ENCODE measurements around the gene DARS1. TPM values are rescaled to one million over a fixed set of nuclear protein-coding genes. Genes with fewer than 3 reads are reported as not detected.

The DARS1 gene
- polyA plus RNA-seq, 1 donor (not counting 4 experiments of a cell fraction or from before 2014, with no cell fraction given): 129 TPM

DNA sequence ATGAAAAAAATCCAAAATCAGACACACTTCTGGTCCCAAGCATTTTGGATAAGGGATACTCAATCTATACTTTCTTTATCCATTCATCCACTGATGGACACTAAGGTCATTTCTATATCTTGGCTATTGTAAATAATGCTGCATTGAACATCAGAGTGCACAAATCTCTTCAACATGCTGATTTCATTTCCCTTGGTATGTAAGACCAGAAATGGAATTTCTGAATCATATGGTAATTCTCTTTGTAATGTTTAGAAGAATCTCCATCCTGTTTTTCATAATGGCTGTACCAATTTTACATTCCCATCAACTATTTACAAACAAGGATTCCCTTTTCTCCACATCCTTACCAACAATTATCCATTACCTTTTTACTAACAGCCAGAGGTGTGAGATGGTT, 75.5 kb downstream of the DARS1 start:
- dilution Hi-C loops (cut with MboI; ENCODE audit: extremely low pct_ligation_motif_present, low sequenced_read_pairs): no loop called here

DNA sequence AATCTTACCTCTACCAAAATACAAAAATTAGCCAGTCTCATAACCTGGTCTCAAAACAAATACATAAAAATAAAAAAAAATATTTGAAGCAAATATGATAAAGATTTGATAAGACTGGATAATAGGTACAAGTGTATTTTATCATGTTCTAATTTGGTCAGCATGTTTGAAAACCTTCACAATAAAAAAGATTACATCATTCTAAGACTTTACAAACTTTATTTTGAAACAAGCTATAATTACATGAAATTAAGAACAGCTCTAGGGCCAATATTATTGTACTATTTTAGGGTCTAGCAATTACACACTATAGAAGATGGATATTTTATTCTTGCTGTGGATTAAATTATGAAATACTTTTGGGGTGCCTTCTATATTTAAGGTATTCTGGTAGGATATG, 79.7 kb downstream of the DARS1 start:
- Histone ChIP-seq H3K4me3 (ENCODE audit: control insufficient read depth in 2 of 3, extremely low read depth in 1 of 3, insufficient read depth in 2 of 3, low read depth in 1 of 3, low read length in 3 of 3) (no peak overlapping the region), H4K20me1 (ENCODE audit: control insufficient read depth, extremely low read depth, insufficient read depth, low read length) (no peaks in the 10 kb centered on the region), H3K36me3 (ENCODE audit: control insufficient read depth in 2 of 2, extremely low read depth in 1 of 2, insufficient read depth in 2 of 2, low read length in 2 of 2) (peaks cover 0 to under 1% of the 10 kb centered on the region in 2 experiments), H2AFZ (ENCODE audit: control insufficient read depth, low read length) (no peak overlapping the region), H3K4me1 (ENCODE audit: control insufficient read depth, extremely low read depth, insufficient read depth, low read length) (no peaks in the 10 kb centered on the region), H3K9me1 (ENCODE audit: control insufficient read depth, extremely low read depth, insufficient read depth, low read length) (no peaks in the 10 kb centered on the region), H3K9me3 (ENCODE audit: control insufficient read depth, low read depth, low read length) (no peaks in the 10 kb centered on the region), H3K27me3 (ENCODE audit: control insufficient read depth, extremely low read depth, insufficient read depth, low read length) (no peaks in the 10 kb centered on the region), H3K9ac (ENCODE audit: control insufficient read depth, extremely low read depth, insufficient read depth, low read length) (no peak overlapping the region), H3K79me2 (ENCODE audit: control insufficient read depth, insufficient read depth, low read length) (no peaks in the 10 kb centered on the region), H3K27ac (ENCODE audit: control insufficient read depth, insufficient read depth, low read length) (no peak overlapping the region), H3K4me2 (ENCODE audit: control insufficient read depth, extremely low read depth, insufficient read depth, low read depth, low read length) (no peak overlapping the region)
- dilution Hi-C loops (cut with MboI; ENCODE audit: extremely low pct_ligation_motif_present, low sequenced_read_pairs): no loop called here
- DNase-seq (ENCODE audit: low read depth, low spot score): no peak
- no peak for FAIRE-seq
- no peak for TF ChIP-seq EZH2 (IDR thresholded peaks at IDR 0.05; ENCODE audit: low read length)
- TF ChIP-seq, protein P1, sequence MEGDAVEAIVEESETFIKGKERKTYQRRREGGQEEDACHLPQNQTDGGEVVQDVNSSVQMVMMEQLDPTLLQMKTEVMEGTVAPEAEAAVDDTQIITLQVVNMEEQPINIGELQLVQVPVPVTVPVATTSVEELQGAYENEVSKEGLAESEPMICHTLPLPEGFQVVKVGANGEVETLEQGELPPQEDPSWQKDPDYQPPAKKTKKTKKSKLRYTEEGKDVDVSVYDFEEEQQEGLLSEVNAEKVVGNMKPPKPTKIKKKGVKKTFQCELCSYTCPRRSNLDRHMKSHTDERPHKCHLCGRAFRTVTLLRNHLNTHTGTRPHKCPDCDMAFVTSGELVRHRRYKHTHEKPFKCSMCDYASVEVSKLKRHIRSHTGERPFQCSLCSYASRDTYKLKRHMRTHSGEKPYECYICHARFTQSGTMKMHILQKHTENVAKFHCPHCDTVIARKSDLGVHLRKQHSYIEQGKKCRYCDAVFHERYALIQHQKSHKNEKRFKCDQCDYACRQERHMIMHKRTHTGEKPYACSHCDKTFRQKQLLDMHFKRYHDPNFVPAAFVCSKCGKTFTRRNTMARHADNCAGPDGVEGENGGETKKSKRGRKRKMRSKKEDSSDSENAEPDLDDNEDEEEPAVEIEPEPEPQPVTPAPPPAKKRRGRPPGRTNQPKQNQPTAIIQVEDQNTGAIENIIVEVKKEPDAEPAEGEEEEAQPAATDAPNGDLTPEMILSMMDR (optimal IDR thresholded peaks at IDR 0.05 in 1 of 3, IDR thresholded peaks at IDR 0.05 in 1 of 3, conservative IDR thresholded peaks at IDR 0.05 in 1 of 3; ENCODE audit: extremely low read depth in 1 of 3, insufficient read depth in 2 of 3, low read length in 3 of 3): no peak

More for the DNA sequence above, 75.5 kb downstream of the DARS1 start:
- no peak for TF ChIP-seq EZH2 (IDR thresholded peaks at IDR 0.05; ENCODE audit: low read length)
- TF ChIP-seq, protein P1 (optimal IDR thresholded peaks at IDR 0.05 in 1 of 3, IDR thresholded peaks at IDR 0.05 in 1 of 3, conservative IDR thresholded peaks at IDR 0.05 in 1 of 3; ENCODE audit: extremely low read depth in 1 of 3, insufficient read depth in 2 of 3, low read length in 3 of 3): no peak
- Histone ChIP-seq H3K4me1 (ENCODE audit: control insufficient read depth, extremely low read depth, insufficient read depth, low read length) (no peaks in the 10 kb centered on the region), H3K9ac (ENCODE audit: control insufficient read depth, extremely low read depth, insufficient read depth, low read length) (no peak overlapping the region), H2AFZ (ENCODE audit: control insufficient read depth, low read length) (no peak overlapping the region), H3K4me2 (ENCODE audit: control insufficient read depth, extremely low read depth, insufficient read depth, low read depth, low read length) (no peak overlapping the region), H3K9me3 (ENCODE audit: control insufficient read depth, low read depth, low read length) (no peaks in the 10 kb centered on the region), H3K36me3 (ENCODE audit: control insufficient read depth in 2 of 2, extremely low read depth in 1 of 2, insufficient read depth in 2 of 2, low read length in 2 of 2) (peaks cover 0 to 3% of the 10 kb centered on the region in 2 experiments), H3K4me3 (ENCODE audit: control insufficient read depth in 2 of 3, extremely low read depth in 1 of 3, insufficient read depth in 2 of 3, low read depth in 1 of 3, low read length in 3 of 3) (no peak overlapping the region), H3K9me1 (ENCODE audit: control insufficient read depth, extremely low read depth, insufficient read depth, low read length) (no peaks in the 10 kb centered on the region), H3K27ac (ENCODE audit: control insufficient read depth, insufficient read depth, low read length) (no peak overlapping the region), H4K20me1 (ENCODE audit: control insufficient read depth, extremely low read depth, insufficient read depth, low read length) (no peaks in the 10 kb centered on the region), H3K27me3 (ENCODE audit: control insufficient read depth, extremely low read depth, insufficient read depth, low read length) (no peaks in the 10 kb centered on the region), H3K79me2 (ENCODE audit: control insufficient read depth, insufficient read depth, low read length) (no peaks in the 10 kb centered on the region)
- DNase-seq (ENCODE audit: low read depth, low spot score): no peak
- no peak for FAIRE-seq

All from keratinocyte (primary cell).